Anterior cingulate cortex (tissue), 58 donors: ENCODE results near the gene ARHGAP6.
"Not testable (repeated sequence)": the region's sequence is repeated elsewhere in the genome, so short reads cannot be mapped to it uniquely, and the experiment has no call there.

Source experiments
- DNase-seq, 58 donors: peaks; one replicate each; lab custom pipeline; 2025; lab: John Stamatoyannopoulos, UW

The ARHGAP6 gene

DNA sequence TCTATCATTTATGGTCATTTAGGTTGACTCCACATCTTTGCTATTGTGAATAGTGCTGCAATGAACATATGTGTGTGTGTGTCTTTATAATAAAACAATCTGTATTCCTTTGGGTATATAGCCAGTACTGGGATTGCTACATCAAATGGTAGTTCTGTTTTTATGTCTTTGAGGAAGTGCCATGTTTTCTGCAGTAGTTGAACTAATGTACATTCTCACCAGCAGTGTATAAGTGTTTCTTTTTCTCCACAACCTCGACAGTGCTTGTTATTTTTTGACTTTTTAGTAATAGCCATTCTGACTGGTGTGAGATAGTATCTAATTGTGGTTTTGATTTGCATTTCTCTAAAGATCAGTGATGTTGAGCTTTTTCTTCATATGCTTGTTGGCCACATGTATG is 80.5 kb downstream of the ARHGAP6 start:
- DNase-seq: no peak

DNA sequence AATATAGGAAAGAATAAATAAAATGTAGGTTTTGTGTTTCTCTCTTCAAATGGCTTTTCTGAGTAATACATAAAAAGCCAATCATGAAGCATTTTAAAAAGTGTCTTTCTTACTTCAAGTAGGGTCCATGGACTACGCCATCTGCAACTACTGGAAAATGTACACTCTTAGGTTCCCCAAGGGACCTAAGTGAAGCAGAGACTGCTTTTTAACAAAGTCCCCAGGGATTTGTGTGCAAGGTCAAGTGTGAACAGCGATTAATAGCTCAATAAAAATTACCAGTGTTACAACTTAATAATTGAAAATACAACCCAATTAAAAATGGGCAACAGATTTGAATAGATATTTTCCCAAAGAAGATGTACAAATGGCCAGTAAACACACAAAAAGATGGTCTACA is 84.9 kb downstream of the ARHGAP6 start:
- DNase-seq: no peak

DNA sequence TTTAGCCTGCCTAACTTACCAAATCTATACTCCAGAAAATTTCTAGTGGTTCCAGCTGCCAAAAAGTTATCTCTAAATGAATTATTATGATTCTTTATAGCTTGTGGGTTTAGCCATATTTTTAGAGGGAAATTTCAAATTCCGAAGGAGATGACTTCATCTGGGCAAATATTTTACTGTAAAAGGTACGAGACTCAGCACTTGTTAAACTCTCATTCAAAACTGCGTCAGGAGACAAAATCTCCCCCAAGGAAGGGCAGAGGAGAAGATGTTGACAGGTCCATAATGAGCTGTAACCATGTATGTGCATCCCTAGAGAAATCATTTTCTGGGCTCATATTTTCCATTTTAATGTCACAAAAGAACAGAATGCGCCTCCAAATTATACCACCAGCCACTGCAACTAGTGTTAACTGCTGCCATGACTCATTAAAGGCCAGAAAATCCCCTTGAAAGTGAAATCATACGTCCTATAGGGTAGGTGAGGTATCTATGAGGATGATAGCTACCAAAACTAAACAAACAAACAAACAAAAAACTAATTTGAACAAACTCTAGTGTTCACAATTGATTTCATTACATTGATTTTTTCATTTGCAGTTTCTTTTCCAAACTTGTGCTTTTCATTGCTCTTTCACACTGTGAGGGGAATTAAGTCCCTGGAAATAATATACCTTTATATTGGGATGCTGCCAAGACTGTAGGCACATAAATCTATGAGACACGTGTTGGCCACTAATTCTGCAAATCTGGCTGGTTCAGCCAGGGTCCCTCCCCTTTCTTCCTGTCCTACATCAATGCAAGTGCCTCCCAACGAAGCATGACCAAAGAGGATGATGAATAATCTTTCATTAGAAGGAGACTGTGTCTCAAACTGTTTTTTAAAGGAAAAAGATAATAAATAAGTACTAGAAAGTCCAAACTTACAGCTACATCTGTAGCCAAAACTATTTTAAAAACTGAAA is 85.8 kb downstream of the ARHGAP6 start:
- DNase-seq: no peak

DNA sequence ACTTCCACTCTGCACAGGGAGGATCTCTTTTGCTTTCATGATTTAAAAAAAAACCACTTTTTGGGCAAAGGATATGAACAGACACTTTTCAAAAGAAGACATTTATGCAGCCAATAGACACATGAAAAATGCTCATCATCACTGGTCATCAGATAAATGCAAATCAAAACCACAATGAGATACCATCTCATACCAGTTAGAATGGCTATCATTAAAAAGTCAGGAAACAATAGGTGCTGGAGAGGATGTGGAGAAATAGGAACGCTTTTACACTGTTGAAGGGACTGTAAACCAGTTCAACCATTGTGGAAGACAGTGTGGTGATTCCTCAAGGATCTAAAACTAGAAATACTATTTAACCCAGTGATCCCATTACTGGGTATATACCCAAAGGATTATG is 87.4 kb downstream of the ARHGAP6 start:
- DNase-seq: not testable (repeated sequence)

DNA sequence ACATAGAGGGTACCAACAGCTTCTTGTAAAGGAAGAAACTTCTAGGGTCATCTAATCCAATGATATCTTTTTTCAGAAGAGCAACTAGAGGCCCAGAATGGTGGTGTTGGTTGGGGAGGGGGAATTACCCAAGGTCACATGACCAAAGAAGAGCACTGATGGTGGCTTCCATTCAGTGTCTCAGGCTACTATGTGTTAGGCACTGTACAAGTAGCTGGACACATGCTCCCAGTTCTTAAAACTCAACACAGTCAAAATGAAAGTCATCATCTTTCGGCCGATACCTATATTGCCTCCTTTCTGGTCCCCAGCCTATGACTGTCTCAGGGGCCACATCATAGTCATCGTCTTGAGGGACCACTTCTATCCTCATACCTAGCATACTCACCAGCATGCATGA is 88.1 kb downstream of the ARHGAP6 start:
- no peak for DNase-seq

DNA sequence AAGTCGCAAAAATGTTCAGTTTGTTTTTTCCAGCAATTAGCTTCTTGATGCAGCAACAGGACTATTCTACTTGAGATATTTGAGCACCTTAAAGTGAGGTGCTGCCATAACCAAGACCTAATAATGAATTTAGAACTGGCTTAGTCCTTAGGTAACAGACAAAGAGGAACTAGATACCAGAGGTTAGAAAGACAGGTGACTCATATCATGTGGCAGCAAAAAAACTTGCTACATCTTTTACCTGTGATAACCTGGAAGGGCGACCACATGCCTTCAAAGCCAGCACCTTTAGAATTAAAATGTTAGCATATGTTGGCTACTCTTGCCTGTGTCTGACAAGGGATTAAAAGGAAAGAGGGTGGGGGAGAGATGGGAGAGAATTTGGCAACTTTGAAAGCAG is 90.4 kb downstream of the ARHGAP6 start:
- no peak for DNase-seq

DNA sequence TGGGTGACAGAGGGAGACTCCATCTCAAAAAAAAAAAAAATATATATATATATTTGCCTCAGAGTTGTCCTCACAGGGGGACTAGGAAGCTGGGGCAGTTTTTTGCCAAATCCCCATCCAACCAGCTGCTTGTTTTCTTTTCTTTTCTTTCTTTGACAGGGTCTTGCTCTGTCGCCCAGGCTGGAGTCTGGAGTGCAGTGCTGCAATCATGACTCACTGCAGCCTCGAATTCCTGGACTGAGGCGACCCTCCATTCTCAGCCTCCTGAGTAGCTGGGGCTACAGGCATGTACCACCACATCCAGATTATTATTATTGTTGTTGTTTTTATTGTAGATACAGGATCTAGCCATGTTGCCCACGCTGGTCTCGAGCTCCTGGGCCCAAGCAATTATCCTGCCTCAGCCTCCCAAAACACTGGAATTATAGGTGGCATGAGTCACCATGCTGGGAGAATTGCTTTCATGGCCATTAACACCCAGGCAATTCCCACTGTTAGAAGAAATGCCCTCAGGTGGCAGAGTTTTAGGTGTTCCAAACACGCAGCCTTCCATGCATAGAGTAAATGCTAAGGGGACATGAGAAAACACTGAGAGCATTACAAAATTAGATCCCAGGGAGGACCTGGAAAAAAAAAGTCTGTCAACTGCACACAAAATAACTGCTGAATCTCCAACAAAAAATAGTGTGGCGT is 98.0 kb downstream of the ARHGAP6 start:
- DNase-seq: no peak

DNA sequence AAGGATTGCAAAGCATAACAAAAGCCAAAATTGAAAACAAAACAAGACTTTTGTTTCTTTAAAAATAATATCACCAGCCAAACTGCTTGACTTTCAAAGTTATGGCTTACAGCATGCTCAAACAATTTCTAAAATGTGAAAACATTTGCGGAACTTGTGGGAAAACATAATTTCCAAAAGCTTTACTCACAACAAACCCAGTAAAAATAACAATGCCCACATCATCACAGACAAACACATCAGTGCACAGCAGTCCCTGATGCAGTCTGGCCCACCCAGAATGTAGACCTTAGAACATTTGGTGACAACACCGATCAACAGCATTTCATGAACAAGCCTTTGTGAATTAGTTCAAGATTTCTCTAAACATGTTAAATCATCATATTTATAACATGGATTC is 98.9 kb downstream of the ARHGAP6 start:
- no peak for DNase-seq

DNA sequence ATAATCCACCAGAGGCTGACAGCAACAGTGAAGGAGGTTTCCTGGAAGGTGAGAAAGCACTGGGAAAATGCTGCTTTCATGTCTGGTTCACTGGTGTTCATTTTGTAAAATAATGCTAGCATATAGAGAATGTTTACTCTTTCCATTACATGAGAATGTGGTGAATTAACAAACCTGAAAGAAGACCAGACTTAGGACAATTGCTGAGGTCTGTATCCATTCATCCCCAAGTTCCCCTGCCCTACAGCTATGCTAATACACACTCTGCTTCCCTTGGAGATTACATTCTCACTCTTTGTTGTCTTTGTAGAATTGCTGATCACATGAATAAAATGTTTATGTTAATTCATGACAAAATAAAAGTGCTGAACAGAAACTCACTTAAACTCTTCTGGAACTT is 99.5 kb downstream of the ARHGAP6 start:
- no peak for DNase-seq

DNA sequence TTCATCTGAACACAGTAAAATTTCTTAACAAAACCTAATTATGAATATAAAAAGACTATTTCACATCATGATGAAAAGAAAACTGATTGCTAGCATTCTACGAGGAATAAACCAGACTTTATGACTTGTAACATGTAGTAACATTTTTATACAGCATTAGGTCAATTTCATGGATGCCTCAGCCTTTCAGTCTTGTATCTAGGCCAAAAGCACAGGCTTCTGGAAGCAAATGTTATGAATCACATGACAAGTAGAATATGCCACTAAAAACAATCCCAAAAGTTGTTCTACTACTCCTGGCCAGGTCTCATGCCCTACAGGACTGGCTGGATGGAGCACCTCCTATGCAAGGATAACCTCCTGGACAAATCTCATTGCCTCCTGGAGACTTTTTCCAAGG is 101.2 kb downstream of the ARHGAP6 start:
- no peak for DNase-seq

DNA sequence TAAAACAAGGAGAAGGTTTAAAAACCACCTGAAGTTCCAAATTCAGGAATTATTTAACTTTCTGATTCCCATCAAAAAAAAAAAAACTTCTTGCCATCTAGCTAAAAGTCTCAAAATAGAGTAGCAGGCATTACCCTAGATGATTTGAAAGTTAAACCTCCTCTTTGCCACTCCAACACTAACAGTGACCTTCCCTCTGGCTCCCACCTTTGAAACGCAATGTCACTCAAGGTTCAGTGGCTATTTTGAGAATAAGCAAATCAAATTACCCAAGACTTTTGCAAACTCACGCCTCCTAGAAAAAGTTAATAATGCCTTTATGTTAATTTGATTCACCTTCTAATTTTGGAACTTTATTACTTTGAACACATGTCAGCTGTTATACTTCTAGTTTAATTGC is 103.2 kb downstream of the ARHGAP6 start:
- DNase-seq: no peak

DNA sequence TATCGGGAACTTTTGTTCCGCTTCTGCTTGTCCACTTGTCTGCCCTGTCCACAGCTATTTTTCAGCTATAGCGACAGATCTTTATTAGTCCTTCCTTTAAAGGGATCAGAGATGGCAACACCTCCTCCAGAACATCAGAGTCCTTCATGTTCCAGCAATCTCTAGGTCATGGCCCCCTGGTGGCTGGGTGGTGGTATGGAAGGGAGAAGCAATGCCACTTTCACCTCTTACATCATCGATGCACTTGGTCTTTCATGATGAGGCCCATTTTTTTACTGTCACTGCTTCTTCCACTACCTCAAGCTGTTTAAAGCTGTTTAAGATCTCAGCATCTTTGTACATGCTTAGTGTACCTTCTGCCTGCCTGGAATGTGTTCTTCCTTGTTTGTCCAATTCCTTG is 106.7 kb downstream of the ARHGAP6 start:
- no peak for DNase-seq

DNA sequence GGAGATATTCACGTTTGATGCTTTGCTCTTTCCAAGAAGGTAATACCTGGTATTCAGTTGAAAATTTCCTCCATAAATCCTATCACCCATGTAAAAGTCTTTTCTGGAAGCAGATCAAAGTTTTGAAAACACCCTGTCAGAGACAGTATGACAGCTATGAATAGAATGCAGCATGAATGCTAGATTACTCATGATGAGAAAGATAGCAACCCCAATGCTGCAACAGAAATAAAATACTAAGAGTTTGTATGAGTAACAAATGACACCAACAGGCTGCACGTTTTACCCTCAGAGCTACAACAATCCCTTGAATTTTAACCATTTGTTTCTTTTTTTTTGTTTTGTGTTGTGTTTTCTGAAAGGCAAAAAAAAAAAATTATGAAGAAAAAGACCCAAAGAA is 108.6 kb downstream of the ARHGAP6 start:
- DNase-seq: no peak

DNA sequence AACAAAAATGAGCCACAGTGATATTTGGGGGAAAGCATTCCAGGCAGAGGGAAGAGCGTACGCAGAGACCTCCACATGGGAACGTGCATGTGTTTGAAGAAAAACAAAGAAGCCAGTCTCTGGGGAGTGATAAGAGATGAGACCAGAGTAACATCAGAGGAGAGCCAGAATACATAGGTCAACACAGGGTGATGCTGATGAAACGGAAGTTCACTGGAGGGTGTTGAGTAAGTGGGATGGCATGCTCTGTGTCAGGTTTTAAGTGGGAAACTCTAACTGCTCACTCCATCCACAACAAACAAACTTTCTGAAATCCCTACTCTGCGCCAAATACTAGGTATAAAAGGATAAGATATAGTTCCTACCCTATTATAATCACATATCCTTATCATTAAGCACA is 110.0 kb downstream of the ARHGAP6 start:
- no peak for DNase-seq

DNA sequence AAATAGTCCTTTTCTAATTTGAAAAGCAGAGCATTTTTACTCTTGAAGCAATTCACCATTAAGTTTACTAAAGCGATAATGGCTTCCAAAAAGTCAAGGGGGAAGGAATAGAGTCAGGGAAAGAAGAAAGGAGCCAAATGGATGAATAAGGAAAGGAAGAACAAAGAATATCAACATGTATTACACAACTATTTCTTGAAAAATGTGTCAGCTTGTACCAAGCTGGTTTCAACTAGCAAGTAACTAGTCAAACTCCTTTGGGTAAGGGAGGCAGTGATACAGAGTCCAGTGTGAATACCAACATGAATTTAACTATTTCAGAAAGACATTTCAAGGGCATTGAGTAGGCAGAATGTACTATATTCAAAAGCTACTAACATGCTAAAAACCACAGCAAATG is 112.1 kb downstream of the ARHGAP6 start:
- no peak for DNase-seq

DNA sequence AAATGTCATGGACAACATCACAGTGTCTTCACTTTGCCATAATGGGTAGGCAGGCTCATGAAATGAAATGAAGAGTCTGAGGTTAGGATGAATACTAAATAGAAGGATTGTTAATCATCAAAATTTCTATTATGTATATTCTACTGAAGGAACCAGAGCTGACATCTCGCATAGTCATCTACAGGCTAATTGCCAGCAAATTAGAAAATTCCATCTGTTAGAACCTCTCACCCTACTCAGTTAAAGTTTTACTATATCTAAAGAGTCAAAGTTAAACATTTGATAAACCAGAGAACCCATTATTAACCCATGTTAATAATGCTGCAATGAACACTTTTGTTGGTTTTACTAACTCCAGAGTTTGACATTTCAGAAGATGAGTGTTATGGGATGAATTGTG is 114.6 kb downstream of the ARHGAP6 start:
- no peak for DNase-seq

DNA sequence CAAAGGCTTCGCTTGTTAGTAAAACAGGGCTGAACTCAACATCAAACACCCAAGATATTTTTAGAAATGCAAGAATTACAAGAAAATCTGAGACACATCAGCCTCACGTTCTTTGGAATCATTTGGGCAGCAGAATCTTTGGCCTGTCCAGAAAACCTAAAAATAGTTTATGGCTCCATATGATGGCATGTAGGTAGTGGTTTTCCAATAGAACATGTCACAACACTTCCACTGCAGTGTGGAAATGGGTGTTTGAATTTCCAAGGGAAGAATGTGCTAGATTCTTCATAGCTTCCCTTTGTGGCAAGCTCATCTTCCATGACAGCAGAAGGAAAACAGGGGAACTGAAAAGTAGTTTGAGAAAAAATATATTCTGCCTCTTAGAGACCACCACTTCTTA is 118.8 kb downstream of the ARHGAP6 start:
- DNase-seq: no peak

DNA sequence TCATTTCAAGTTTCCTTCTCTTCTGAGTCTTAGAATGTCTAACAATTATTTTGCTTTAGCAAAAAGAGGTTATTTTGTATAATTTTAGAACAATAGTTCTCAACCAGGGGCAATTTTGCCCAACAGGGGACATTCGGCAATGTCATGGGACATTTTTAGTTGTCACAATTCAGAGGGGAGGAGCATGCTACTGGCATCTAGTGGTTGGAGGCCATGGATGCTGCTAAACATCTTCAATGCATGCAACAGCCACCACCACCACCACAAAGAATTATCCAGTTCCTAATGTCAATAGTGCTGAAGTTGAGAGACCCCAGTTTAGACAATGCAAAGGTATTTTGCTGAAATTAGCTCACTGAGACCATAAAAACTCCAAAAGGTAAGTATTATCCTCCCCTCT is 122.5 kb downstream of the ARHGAP6 start:
- no peak for DNase-seq

DNA sequence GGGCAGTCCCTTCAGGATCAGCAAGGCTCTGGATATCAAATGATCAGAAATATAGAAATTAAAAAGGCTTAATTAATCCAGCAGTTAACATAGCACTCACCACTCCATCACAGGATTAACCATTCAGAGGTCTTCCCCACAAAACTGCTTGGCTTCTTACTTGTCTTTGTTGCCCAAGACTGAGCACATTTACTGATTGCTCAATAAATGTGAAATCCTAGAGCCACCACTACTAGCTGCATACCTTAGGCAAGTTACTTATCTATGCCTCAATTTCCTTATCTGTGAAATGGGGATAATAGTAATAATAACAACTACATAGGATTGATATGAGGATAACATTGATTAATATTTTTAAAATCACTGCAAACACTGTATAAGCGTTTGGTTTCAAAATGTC is 124.2 kb downstream of the ARHGAP6 start:
- DNase-seq: no peak

DNA sequence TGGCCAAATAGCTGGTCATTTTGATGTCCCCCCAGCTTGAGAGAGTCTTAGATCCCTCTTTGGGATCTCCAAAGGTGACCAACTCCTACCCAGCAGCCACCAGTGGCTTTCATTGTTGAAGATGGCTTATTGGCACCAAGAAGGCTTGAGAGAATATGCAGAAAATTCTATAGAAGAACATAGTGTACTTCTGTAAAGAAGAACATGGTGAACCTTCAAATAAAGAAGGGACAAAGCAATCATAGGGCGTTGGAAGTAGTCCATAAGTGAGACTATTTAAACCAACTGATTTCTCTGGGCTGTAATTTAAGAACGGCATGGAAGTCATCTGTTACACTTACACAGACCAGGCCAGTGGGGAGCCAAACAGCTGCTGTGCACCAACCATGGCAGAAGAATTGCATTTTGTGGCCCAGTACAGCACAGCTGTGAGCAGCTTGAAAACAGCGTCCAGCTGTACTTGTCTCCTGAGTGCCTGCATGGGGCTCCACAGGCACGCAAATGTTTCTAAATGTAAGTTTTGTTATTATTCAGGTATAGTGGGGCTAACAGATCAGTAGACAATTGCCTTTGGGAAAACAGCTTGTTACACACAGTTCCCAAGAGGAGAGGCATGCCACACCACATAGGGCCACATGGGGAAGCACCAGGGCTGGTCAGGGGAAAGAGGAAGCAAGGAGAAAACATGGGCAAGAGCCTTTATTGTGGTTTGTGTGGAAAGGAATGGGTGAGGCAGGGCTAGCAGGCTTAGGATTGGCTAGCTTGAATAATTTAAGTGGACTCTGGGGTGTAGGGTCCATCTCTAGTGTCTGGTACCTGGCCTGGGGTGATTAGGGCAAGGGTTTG is 125.0 kb downstream of the ARHGAP6 start:
- peak in 1 of 58 donors; percentile 0 for DNase-seq

DNA sequence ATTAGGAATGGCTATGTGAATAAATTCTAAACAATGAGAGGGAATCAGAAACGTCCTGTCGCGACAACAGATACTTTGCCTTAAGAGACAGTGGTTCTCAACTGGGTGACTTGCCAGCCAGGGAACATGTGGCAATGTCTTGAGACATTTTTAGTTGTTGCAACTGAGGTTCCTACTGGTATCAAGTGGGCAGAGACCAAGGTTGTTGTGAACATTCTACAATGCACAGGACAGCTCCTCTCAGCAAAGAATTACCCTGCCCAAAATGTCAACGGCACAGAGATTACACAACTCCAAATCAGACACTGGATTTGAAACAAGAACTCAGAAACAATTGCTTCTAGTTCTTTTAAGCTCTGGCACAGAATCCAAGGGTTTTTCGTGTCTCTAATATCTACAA is 128.6 kb downstream of the ARHGAP6 start:
- DNase-seq: no peak
